ENCODE results near the gene ABCG2.

The ABCG2 gene

GRCh38 chr4:88204882-88205281 lies 46.4 kb upstream of the ABCG2 start:
- Histone ChIP-seq H3K4me1 (ENCODE audit: control insufficient read depth, insufficient read depth, low read length) (no peaks in the 10 kb centered on the region), H3K27ac (ENCODE audit: extremely low read depth, low read depth, low read length) (no peak overlapping the region), H3K4me3 (ENCODE audit: low read depth, low read length) (no peak overlapping the region), H3K9me3 (ENCODE audit: control insufficient read depth, insufficient read depth, low read depth, low read length) (no peaks in the 10 kb centered on the region), H3K36me3 (ENCODE audit: control insufficient read depth in 2 of 2, insufficient read depth in 1 of 2, low read length in 2 of 2) (no peaks in the 10 kb centered on the region)
- TF ChIP-seq MEIS1 (CRISPR knock-in tag; IDR thresholded peaks at IDR 0.05; ENCODE audit: borderline replicate concordance), result no peak
- no peak for TF ChIP-seq ZNF610 (tag by site-specific recombination; IDR thresholded peaks at IDR 0.05; ENCODE audit: borderline replicate concordance)
- no peak for TF ChIP-seq KLF8 (tag by site-specific recombination; IDR thresholded peaks at IDR 0.05)
- ChIA-PET POLR2A (no interaction called here), CTCF (interaction anchor here (1.4 kb wide), 1 partner anchor 232 kb away, joined by 4 read pairs; no protein-coding TSS in a partner anchor)

GRCh38 chr4:88202443-88202842 lies 44.0 kb upstream of the ABCG2 start:
- Histone ChIP-seq H3K27ac (ENCODE audit: extremely low read depth, low read depth, low read length) (no peak overlapping the region), H3K36me3 (ENCODE audit: control insufficient read depth in 2 of 2, insufficient read depth in 1 of 2, low read length in 2 of 2) (no peaks in the 10 kb centered on the region), H3K9me3 (ENCODE audit: control insufficient read depth, insufficient read depth, low read depth, low read length) (no peaks in the 10 kb centered on the region), H3K4me3 (ENCODE audit: low read depth, low read length) (no peak overlapping the region), H3K4me1 (ENCODE audit: control insufficient read depth, insufficient read depth, low read length) (no peaks in the 10 kb centered on the region)
- ChIA-PET CTCF (interaction anchor here (1.3 kb wide), 2 partner anchors 9 to 151 kb away, joined by 3 to 6 read pairs; no protein-coding TSS in a partner anchor), POLR2A (no interaction called here)
- TF ChIP-seq ZNF174 (tag by site-specific recombination; IDR thresholded peaks at IDR 0.05), result no peak
- no peak for TF ChIP-seq ZFP3 (tag by site-specific recombination; IDR thresholded peaks at IDR 0.05; ENCODE audit: low read depth)
- TF ChIP-seq ZNF26 (tag by site-specific recombination; IDR thresholded peaks at IDR 0.05), result no peak
- TF ChIP-seq ZSCAN18 (tag by site-specific recombination; IDR thresholded peaks at IDR 0.05), result no peak
- no peak for TF ChIP-seq ZNF580 (tag by site-specific recombination; IDR thresholded peaks at IDR 0.05)
- TF ChIP-seq ZNF423 (tag by site-specific recombination; IDR thresholded peaks at IDR 0.05), result no peak
- no peak for TF ChIP-seq ZIC2 (tag by site-specific recombination; IDR thresholded peaks at IDR 0.05)
- no peak for TF ChIP-seq ZNF350 (tag by site-specific recombination; IDR thresholded peaks at IDR 0.05)
- no peak for TF ChIP-seq ZNF623 (tag by site-specific recombination; IDR thresholded peaks at IDR 0.05)
- TF ChIP-seq SP3 (tag by site-specific recombination; IDR thresholded peaks at IDR 0.05), result no peak

GRCh38 chr4:88200186-88200585 lies 41.7 kb upstream of the ABCG2 start:
- Histone ChIP-seq H3K4me3 (ENCODE audit: low read depth, low read length) (no peak overlapping the region), H3K27ac (ENCODE audit: extremely low read depth, low read depth, low read length) (no peak overlapping the region), H3K36me3 (ENCODE audit: control insufficient read depth in 2 of 2, insufficient read depth in 1 of 2, low read length in 2 of 2) (no peaks in the 10 kb centered on the region), H3K4me1 (ENCODE audit: control insufficient read depth, insufficient read depth, low read length) (no peaks in the 10 kb centered on the region), H3K9me3 (ENCODE audit: control insufficient read depth, insufficient read depth, low read depth, low read length) (no peaks in the 10 kb centered on the region)
- ChIA-PET POLR2A (no interaction called here), CTCF (no interaction called here)
- TF ChIP-seq ZNF121 (tag by site-specific recombination; IDR thresholded peaks at IDR 0.05), result 0 out of 2 replicates have a peak, but pooled peaks have one; percentile 13
- TF ChIP-seq ZBTB7A (tag by site-specific recombination; IDR thresholded peaks at IDR 0.05; ENCODE audit: low read depth), result no peak

- H3K27ac ChIP-seq (ENCODE audit: extremely low read depth, low read depth, low read length), result no peak overlapping the region
- no peak overlapping the region for H3K4me3 ChIP-seq (ENCODE audit: low read depth, low read length)
- H3K4me1 ChIP-seq (ENCODE audit: control insufficient read depth, insufficient read depth, low read length), result no peaks in the 10 kb centered on the region
- ChIA-PET CTCF (interaction anchor here (0.6 kb wide), 1 partner anchor 142 kb away, joined by 3 read pairs; no protein-coding TSS in a partner anchor), POLR2A (no interaction called here)
- no peaks in the 10 kb centered on the region for H3K9me3 ChIP-seq (ENCODE audit: control insufficient read depth, insufficient read depth, low read depth, low read length)
- no peaks in the 10 kb centered on the region for H3K36me3 ChIP-seq (ENCODE audit: control insufficient read depth in 2 of 2, insufficient read depth in 1 of 2, low read length in 2 of 2)
- TF ChIP-seq ZNF114 (tag by site-specific recombination; IDR thresholded peaks at IDR 0.05), result no peak
- no peak for TF ChIP-seq ZNF623 (tag by site-specific recombination; IDR thresholded peaks at IDR 0.05)
- no peak for TF ChIP-seq ZBTB17 (tag by site-specific recombination; IDR thresholded peaks at IDR 0.05)
- TF ChIP-seq ZNF704 (tag by site-specific recombination; IDR thresholded peaks at IDR 0.05), result no peak
- no peak for TF ChIP-seq SALL2 (tag by site-specific recombination; IDR thresholded peaks at IDR 0.05; ENCODE audit: borderline replicate concordance)
- no peak for TF ChIP-seq TCF7L2 (IDR thresholded peaks at IDR 0.05; ENCODE audit: borderline replicate concordance, low read depth, low read length)
- no peak for TF ChIP-seq ZNF76 (tag by site-specific recombination; IDR thresholded peaks at IDR 0.05; ENCODE audit: borderline replicate concordance, low read depth)
- no peak for TF ChIP-seq INSM2 (tag by site-specific recombination; IDR thresholded peaks at IDR 0.05)
- TF ChIP-seq ZNF596 (tag by site-specific recombination; IDR thresholded peaks at IDR 0.05), result no peak
These were observed 38.2 kb upstream of the ABCG2 start for GRCh38 chr4:88196523-88197185.
